Endothelial cell of umbilical vein (primary cell): ENCODE measurements around the gene NFKB1. TPM values are rescaled to one million over a fixed set of nuclear protein-coding genes. Genes with fewer than 3 reads are reported as not detected.

ENCODE experiments used
- BruUV-seq: library from RNA; stranded (reverse); fragments of 400-500 nt; replicated peaks from 2 replicates; lab custom pipeline; 2021; lab: Mats Ljungman, UMichigan
- CTCF ChIA-PET: fragments of 300-600, 350-600 bp; sonication (Branson Sonifier 250); formaldehyde crosslinking; loops from one replicate; lab custom pipeline; 2021; ENCODE audit warnings: antibody characterized with exemption, inconsistent platforms; lab: Charles Lee
- POLR2A ChIA-PET: fragments of 300-600, 350-600 bp; sonication (Branson Sonifier 250); formaldehyde crosslinking; loops from one replicate; lab custom pipeline; 2021; ENCODE audit warnings: antibody characterized with exemption, inconsistent platforms; lab: Charles Lee
- DNase-seq: peaks from one replicate; pipeline ENCODE4 v3.0.0-alpha.2; 2011; ENCODE audit warnings: low read depth, low spot score
- FAIRE-seq: peaks from 2 replicates; lab custom pipeline; 2011; peaks lifted over from hg19 to GRCh38; lab: Jason Lieb, UNC
- H2AFZ ChIP-seq: 2 replicates; pipeline ENCODE4 v1.6.0; 2012; ENCODE audit warnings: low read depth, low read length, control low read depth, inconsistent platforms
- H3K27ac ChIP-seq: 2 replicates; pipeline ENCODE4 v1.5.1; 2011; ENCODE audit warnings: low read depth, mild to moderate bottlenecking, control low read depth, low read length, moderate library complexity; ENCODE audit not compliant: insufficient read depth
- H3K27me3 ChIP-seq, 2 experiments: 2 replicates each; pipeline versions ENCODE4 v1.6.0 to v1.6.1; 2011; ENCODE audit warnings: low read length in 2 of 2, mixed read lengths in 1 of 2; ENCODE audit not compliant: control insufficient read depth in 2 of 2, insufficient read depth in 2 of 2
- H3K36me3 ChIP-seq, 2 experiments: 2 replicates in 1 of 2; 3 replicates in 1 of 2; pipeline ENCODE4 v1.5.1; 2011; ENCODE audit warnings: low read length in 2 of 2, mild to moderate bottlenecking in 1 of 2, moderate library complexity in 1 of 2; ENCODE audit not compliant: control insufficient read depth in 2 of 2, insufficient read depth in 2 of 2; ENCODE audit errors: extremely low read depth in 1 of 2
- H3K4me1 ChIP-seq: 3 replicates; pipeline ENCODE4 v1.5.1; 2011; ENCODE audit warnings: mild to moderate bottlenecking, low read length; ENCODE audit not compliant: control insufficient read depth, insufficient read depth; ENCODE audit errors: extremely low read depth
- H3K4me2 ChIP-seq: 2 replicates; pipeline ENCODE4 v1.6.1; 2011; ENCODE audit warnings: low read length, control low read depth, mixed read lengths; ENCODE audit not compliant: insufficient read depth
- H3K4me3 ChIP-seq, 3 experiments: fragments of 200-600 bp in 1 of 3; sonication (generic), shearing (Covaris generic) in 1 of 3; replicated peaks in 1 of 3; 2 replicates each; pipeline ENCODE4 v1.5.1; 2011 to 2016; ENCODE audit warnings: control low read depth in 3 of 3, low read length in 3 of 3, mild to moderate bottlenecking in 2 of 3, inconsistent platforms in 1 of 3, low read depth in 1 of 3, moderate library complexity in 1 of 3; ENCODE audit not compliant: insufficient read depth in 1 of 3
- H3K79me2 ChIP-seq: 2 replicates; pipeline ENCODE4 v1.6.0; 2012; ENCODE audit warnings: low read length, inconsistent platforms; ENCODE audit not compliant: control insufficient read depth, insufficient read depth
- H3K9ac ChIP-seq: replicated peaks from 2 replicates; pipeline ENCODE3; 2011; ENCODE audit warnings: low read length, control low read depth; ENCODE audit not compliant: insufficient read depth; ENCODE audit errors: extremely low read depth
- H3K9me1 ChIP-seq: replicated peaks from 3 replicates; pipeline ENCODE4 v1.6.0; 2011; ENCODE audit warnings: mild to moderate bottlenecking, low read length; ENCODE audit not compliant: control insufficient read depth, insufficient read depth; ENCODE audit errors: extremely low read depth
- H3K9me3 ChIP-seq: replicated peaks from 2 replicates; pipeline ENCODE4 v1.5.1; 2012; ENCODE audit warnings: low read length, inconsistent platforms; ENCODE audit not compliant: control insufficient read depth, insufficient read depth
- H4K20me1 ChIP-seq: replicated peaks from 2 replicates; pipeline ENCODE3; 2011; ENCODE audit warnings: mild to moderate bottlenecking, low read length; ENCODE audit not compliant: control insufficient read depth, insufficient read depth; ENCODE audit errors: extremely low read depth
- CTCF ChIP-seq, 2 donors: IDR thresholded peaks; 1 replicate in 1 of 2; 2 replicates in 1 of 2; pipeline ENCODE4 v1.5.1; 2011; ENCODE audit warnings: low read length in 2 of 2, mild to moderate bottlenecking in 2 of 2, moderate library complexity in 2 of 2, control low read depth in 1 of 2, inconsistent platforms in 1 of 2, low read depth in 1 of 2; ENCODE audit not compliant: insufficient read depth in 1 of 2; ENCODE audit errors: extremely low read depth in 1 of 2
- FOS ChIP-seq: IDR thresholded peaks from 2 replicates; pipeline ENCODE4 v1.6.1; 2011; ENCODE audit warnings: mild to moderate bottlenecking, low read length, moderate library complexity, borderline replicate concordance; ENCODE audit not compliant: insufficient read depth
- GATA2 ChIP-seq: IDR thresholded peaks from 2 replicates; pipeline ENCODE4 v1.7.0; 2011; ENCODE audit warnings: low read depth, mild to moderate bottlenecking, moderate library complexity, mixed read lengths, low read length; ENCODE audit not compliant: insufficient read length, insufficient read depth
- JUN ChIP-seq: IDR thresholded peaks from 2 replicates; pipeline ENCODE4 v1.6.1; 2011; ENCODE audit warnings: borderline replicate concordance, low read depth; ENCODE audit not compliant: insufficient read length, insufficient read depth
- MAX ChIP-seq: IDR thresholded peaks from 2 replicates; pipeline ENCODE4 v1.6.1; 2011; ENCODE audit not compliant: insufficient read depth, insufficient read length
- MYC ChIP-seq: IDR thresholded peaks from one replicate; pipeline ENCODE4 v1.6.1; 2011; ENCODE audit warnings: mild to moderate bottlenecking, low read depth, low read length
- POLR2A ChIP-seq: IDR thresholded peaks from 2 replicates; pipeline ENCODE4 v1.6.1; 2012; ENCODE audit warnings: low read depth, mild to moderate bottlenecking, control low read depth, low read length
- POLR2AphosphoS5 ChIP-seq: IDR thresholded peaks from 2 replicates; pipeline ENCODE4 v1.6.1; 2012; ENCODE audit warnings: low read depth, mild to moderate bottlenecking, control low read depth, low read length, moderate library complexity; ENCODE audit not compliant: insufficient read depth
- dilution Hi-C: fragments of 300-500 bp; cut with MboI; formaldehyde crosslinking; loops from one replicate; pipeline ENCODE4 v1.15.0; 2019; ENCODE audit warnings: low sequenced_read_pairs; ENCODE audit not compliant: extremely low pct_ligation_motif_present
- intact Hi-C: fragments of 100-400 bp; cut with micrococcal nuclease; formaldehyde crosslinking; loops from one replicate; pipeline ENCODE4 v1.10.0; 2022
- polyA plus RNA-seq, 4 experiments: library from polyadenylated mRNA; depleted of rRNA in 3 of 4; stranded (reverse) in 3 of 4; unstranded in 1 of 4; fragments of >200 nt; gene quantifications; 2 replicates each; pipeline versions ENCODE4 v1.2.1 to v1.2.3, GENCODE V29; 2011 to 2012; ENCODE audit warnings: missing spikeins in 1 of 4
- total RNA-seq: library from RNA; stranded (reverse); gene quantifications from 2 replicates; pipeline ENCODE4 v1.2.3, GENCODE V29; 2021

Gene NFKB1
- total and polyA plus RNA-seq, 2 donors (not counting 3 experiments of a cell fraction or from before 2014, with no cell fraction given), result 21.3 to 41.4 TPM

- intact Hi-C loops, result no loop called here
- H3K9me3 ChIP-seq, result no peaks in the 10 kb centered on the region
- ChIA-PET CTCF (interaction anchor here (1.0 kb wide), 1 partner anchor 135 kb away, joined by 5 read pairs; no protein-coding TSS in a partner anchor), POLR2A (no interaction called here)
- dilution Hi-C loops, result no loop called here
- no peak for TF ChIP-seq FOS
- no peak for TF ChIP-seq POLR2A
- TF ChIP-seq MAX, result no peak
- TF ChIP-seq GATA2, result no peak
- TF ChIP-seq CTCF (IDR thresholded peaks at IDR 0.05; ENCODE audit: extremely low read depth in 1 of 2, insufficient read depth in 1 of 2, low read depth in 1 of 2, low read length in 2 of 2), result no peak
- H3K4me3 ChIP-seq, result no peak overlapping the region
- FAIRE-seq (no peak), DNase-seq (no peak)
- H2AFZ ChIP-seq, result no peak overlapping the region
- no peaks in the 10 kb centered on the region for H4K20me1 ChIP-seq
- BruUV-seq, result no TSS peak
- no peak overlapping the region for H3K27ac ChIP-seq
- peaks cover 2 to 4% of the 10 kb centered on the region in 2 experiments for H3K36me3 ChIP-seq
- H3K79me2 ChIP-seq, result peaks cover 3% of the 10 kb centered on the region
- H3K27me3 ChIP-seq, result no peaks in the 10 kb centered on the region
- no peak overlapping the region for H3K4me2 ChIP-seq
- H3K4me1 ChIP-seq, result no peaks in the 10 kb centered on the region
- H3K9me1 ChIP-seq, result no peaks in the 10 kb centered on the region
- H3K9ac ChIP-seq, result no peak overlapping the region
These were observed 65.3 kb downstream of the NFKB1 start for GRCh38 chr4:102566426-102566825.

GRCh38 chr4:102567427-102567826 lies 66.3 kb downstream of the NFKB1 start:
- Histone ChIP-seq H3K9me3 (no peaks in the 10 kb centered on the region), H3K36me3 (peaks cover 0 to 4% of the 10 kb centered on the region in 2 experiments), H2AFZ (no peak overlapping the region), H3K9me1 (no peaks in the 10 kb centered on the region), H3K27ac (no peak overlapping the region), H3K4me3 (no peak overlapping the region), H3K79me2 (peaks cover 2% of the 10 kb centered on the region), H3K27me3 (no peaks in the 10 kb centered on the region), H3K4me2 (no peak overlapping the region), H3K4me1 (no peaks in the 10 kb centered on the region), H3K9ac (no peak overlapping the region), H4K20me1 (no peaks in the 10 kb centered on the region)
- POLR2A ChIA-PET, result no interaction called here
- intact Hi-C loops, result no loop called here
- FAIRE-seq, result no peak
- CTCF ChIA-PET, result interaction anchor here (1.3 kb wide), 1 partner anchor 15 kb away, joined by 3 read pairs; no protein-coding TSS in a partner anchor
- DNase-seq, result no peak
- dilution Hi-C loops, result no loop called here
- no peak for TF ChIP-seq MAX
- TF ChIP-seq POLR2AphosphoS5, result no peak
- no peak for TF ChIP-seq MYC
- no peak for TF ChIP-seq JUN
- BruUV-seq, result no TSS peak
